H9 (cell line): ENCODE data around the gene KRTAP12-2. TPM values are rescaled to one million over a fixed set of nuclear protein-coding genes. Genes with fewer than 3 reads are reported as not detected.
A peak's percentile ranks its signal among the peaks of the same experiment; 100 is the strongest.

Source experiments
- DNase-seq: peaks from one replicate; pipeline ENCODE4 v3.0.0-alpha.2; 2017
- H2AFZ ChIP-seq: one replicate; pipeline ENCODE4 v1.6.1; 2013; ENCODE audit warnings: mild to moderate bottlenecking, low read length, control low read depth, moderate library complexity
- H2AK5ac ChIP-seq: 2 replicates; pipeline ENCODE4 v1.6.1; 2013; ENCODE audit warnings: low read length, control low read depth, mixed read lengths; ENCODE audit not compliant: insufficient read length
- H2BK120ac ChIP-seq: one replicate; pipeline ENCODE4 v1.6.1; 2013; ENCODE audit warnings: low read depth, mild to moderate bottlenecking, low read length, control low read depth, inconsistent platforms; ENCODE audit not compliant: poor library complexity, severe bottlenecking
- H2BK12ac ChIP-seq: 2 replicates; pipeline ENCODE4 v1.6.1; 2013; ENCODE audit warnings: low read length, control low read depth, mixed read lengths, low read depth; ENCODE audit not compliant: insufficient read length
- H2BK15ac ChIP-seq: 2 replicates; pipeline ENCODE4 v1.6.1; 2013; ENCODE audit warnings: low read depth, low read length, control low read depth
- H2BK20ac ChIP-seq: one replicate; pipeline ENCODE4 v1.6.1; 2013; ENCODE audit warnings: low read depth, mild to moderate bottlenecking, low read length, control low read depth, inconsistent platforms; ENCODE audit not compliant: poor library complexity, severe bottlenecking
- H2BK5ac ChIP-seq: 2 replicates; pipeline ENCODE4 v1.6.1; 2013; ENCODE audit warnings: low read length, control low read depth, mixed read lengths; ENCODE audit not compliant: insufficient read length
- H3K14ac ChIP-seq: 2 replicates; pipeline ENCODE4 v1.6.1; 2013; ENCODE audit warnings: low read length, control low read depth; ENCODE audit not compliant: insufficient read depth
- H3K18ac ChIP-seq: 2 replicates; pipeline ENCODE4 v1.6.1; 2013; ENCODE audit warnings: low read depth, mild to moderate bottlenecking, mixed read lengths, low read length, control low read depth; ENCODE audit not compliant: insufficient read length
- H3K23ac ChIP-seq: 2 replicates; pipeline ENCODE4 v1.6.1; 2013; ENCODE audit warnings: low read length, control low read depth, mixed read lengths, low read depth; ENCODE audit not compliant: insufficient read length
- H3K23me2 ChIP-seq: 2 replicates; pipeline ENCODE4 v1.6.1; 2013; ENCODE audit warnings: low read depth, mild to moderate bottlenecking, mixed read lengths, low read length, control low read depth; ENCODE audit not compliant: insufficient read length, poor library complexity, severe bottlenecking
- H3K27ac ChIP-seq: 2 replicates; pipeline ENCODE4 v1.5.1; 2013; ENCODE audit warnings: low read length, control low read depth, mixed read lengths, low read depth; ENCODE audit not compliant: insufficient read length
- H3K27me3 ChIP-seq: 2 replicates; pipeline ENCODE4 v1.6.1; 2013; ENCODE audit warnings: low read length, control low read depth, inconsistent platforms; ENCODE audit not compliant: insufficient read depth
- H3K4ac ChIP-seq: 2 replicates; pipeline ENCODE4 v1.6.1; 2013; ENCODE audit warnings: low read depth, mild to moderate bottlenecking, control low read depth, inconsistent platforms, low read length, moderate library complexity
- H3K4me1 ChIP-seq: 2 replicates; pipeline ENCODE4 v1.6.1; 2013; ENCODE audit warnings: low read length, control low read depth, inconsistent platforms; ENCODE audit not compliant: insufficient read depth
- H3K4me2 ChIP-seq: 2 replicates; pipeline ENCODE4 v1.6.1; 2013; ENCODE audit warnings: low read length, control low read depth, mixed read lengths; ENCODE audit not compliant: insufficient read length, insufficient read depth
- H3K56ac ChIP-seq: 2 replicates; pipeline ENCODE4 v1.6.1; 2013; ENCODE audit warnings: low read depth, mild to moderate bottlenecking, mixed read lengths, low read length, control low read depth; ENCODE audit not compliant: insufficient read length
- H3K79me1 ChIP-seq: 2 replicates; pipeline ENCODE4 v1.6.1; 2013; ENCODE audit warnings: low read depth, mild to moderate bottlenecking, moderate library complexity, low read length, control low read depth, inconsistent platforms; ENCODE audit not compliant: insufficient read depth, poor library complexity, severe bottlenecking
- H3K79me2 ChIP-seq: 2 replicates; pipeline ENCODE4 v1.6.1; 2013; ENCODE audit warnings: low read length, control low read depth, inconsistent platforms; ENCODE audit not compliant: insufficient read depth
- H3K9ac ChIP-seq: 2 replicates; pipeline ENCODE4 v1.6.1; 2013; ENCODE audit warnings: low read length, control low read depth, mixed read lengths; ENCODE audit not compliant: insufficient read length; ENCODE audit errors: extremely low read depth
- H3K9me3 ChIP-seq: one replicate; pipeline ENCODE4 v1.6.1; 2013; ENCODE audit warnings: low read depth, low read length, inconsistent platforms; ENCODE audit not compliant: control insufficient read depth
- H3T11ph ChIP-seq: one replicate; pipeline ENCODE4 v1.6.1; 2013; ENCODE audit warnings: mild to moderate bottlenecking, low read length, control low read depth, inconsistent platforms
- H4K20me1 ChIP-seq: one replicate; pipeline ENCODE4 v1.6.1; 2013; ENCODE audit not compliant: control insufficient read depth, insufficient read length, insufficient read depth
- H4K5ac ChIP-seq: 2 replicates; pipeline ENCODE4 v1.6.1; 2013; ENCODE audit warnings: low read depth, mild to moderate bottlenecking, mixed read lengths, low read length, control low read depth; ENCODE audit not compliant: insufficient read length
- H4K8ac ChIP-seq: replicated peaks from 2 replicates; pipeline ENCODE4 v1.6.1; 2013; ENCODE audit warnings: low read length, control low read depth, mixed read lengths, low read depth; ENCODE audit not compliant: insufficient read length
- H4K91ac ChIP-seq: 2 replicates; pipeline ENCODE4 v1.6.1; 2013; ENCODE audit warnings: low read depth, mild to moderate bottlenecking, moderate library complexity, mixed read lengths, low read length, control low read depth; ENCODE audit not compliant: insufficient read length
- H3K27ac Mint-ChIP-seq, 3 experiments: 2 replicates in 2 of 3; 3 replicates in 1 of 3; pipeline ENCODE4 v1.8.0; 2020 to 2021; ENCODE audit warnings: mixed read lengths in 3 of 3, mild to moderate bottlenecking in 1 of 3, moderate library complexity in 1 of 3
- H3K27me3 Mint-ChIP-seq: 2 replicates; pipeline ENCODE4 v1.8.0; 2021; ENCODE audit warnings: low read depth, mild to moderate bottlenecking, moderate library complexity, mixed read lengths
- H3K36me3 Mint-ChIP-seq, 3 experiments: 2 replicates in 2 of 3; 3 replicates in 1 of 3; pipeline ENCODE4 v1.8.0; 2020 to 2021; ENCODE audit warnings: low read depth in 3 of 3, mixed read lengths in 3 of 3; ENCODE audit not compliant: insufficient read depth in 1 of 3
- H3K4me1 Mint-ChIP-seq, 2 experiments: 2 replicates each; pipeline ENCODE4 v1.8.0; 2020; ENCODE audit warnings: mixed read lengths in 2 of 2
- H3K4me3 Mint-ChIP-seq, 2 experiments: 2 replicates in 1 of 2; 3 replicates in 1 of 2; pipeline ENCODE4 v1.8.0; 2020 to 2021; ENCODE audit warnings: mild to moderate bottlenecking in 2 of 2, mixed read lengths in 2 of 2, moderate library complexity in 1 of 2
- H3K9me3 Mint-ChIP-seq, 2 experiments: 2 replicates in 1 of 2; 3 replicates in 1 of 2; pipeline ENCODE4 v1.8.0; 2020; ENCODE audit warnings: mild to moderate bottlenecking in 2 of 2, mixed read lengths in 2 of 2, moderate library complexity in 1 of 2
- CTCF ChIP-seq: fragments of 200-600 bp; sonication (generic); conservative IDR thresholded peaks from 3 replicates; pipeline ENCODE4 v1.8.0; 2021; ENCODE audit warnings: antibody characterized with exemption, mild to moderate bottlenecking
- WGBS: extraction: QIAGEN DNeasy Blood & Tissue Kit; methylation state at CpG from one replicate; pipeline ENCODE4 v1.1.7; 2013; ENCODE audit warnings: missing lambda C conversion rate, low lambda C conversion rate, mixed read lengths; ENCODE audit not compliant: insufficient read length; ENCODE audit errors: extremely low coverage; 5-methylcytosine and 5-hydroxymethylcytosine counted together
- total RNA-seq: library from RNA; stranded (reverse); gene quantifications from 2 replicates; pipeline ENCODE4 v1.2.1, GENCODE V29; 2021

KRTAP12-2 gene
- total RNA-seq, 1 experiment from 2014 or later: not detected

- peak overlapping the region; percentile 39 for H3K4me2 ChIP-seq
- H3K27ac ChIP-seq: no peak overlapping the region
- no peak overlapping the region for H3K4ac ChIP-seq
- peaks cover 62 to 73% of the 10 kb centered on the region in 2 experiments for H3K4me1 Mint-ChIP-seq
- no peak overlapping the region for H3K23ac ChIP-seq
- no peak overlapping the region for H2BK20ac ChIP-seq
- H3K23me2 ChIP-seq: peaks cover 38% of the 10 kb centered on the region
- peaks cover 55% of the 10 kb centered on the region; the same call in 1 of the 2 replicates for H3K27me3 ChIP-seq
- H3K18ac ChIP-seq: no peak overlapping the region
- H3K36me3 Mint-ChIP-seq: no peaks in the 10 kb centered on the region; a peak in 2 of 7 replicates
- peaks cover 3% of the 10 kb centered on the region; the same call in 1 of the 2 replicates for H3K4me1 ChIP-seq
- no peak for TF ChIP-seq CTCF
- H2BK120ac ChIP-seq: no peak overlapping the region
- no peak overlapping the region for H2AFZ ChIP-seq
- no peaks in the 10 kb centered on the region for H4K20me1 ChIP-seq
- peak overlapping the region; percentile 59 to 80 for H3K4me3 Mint-ChIP-seq
- no peak overlapping the region; the same call in 1 of the 2 replicates for H2BK15ac ChIP-seq
- H4K5ac ChIP-seq: no peak overlapping the region
- peak; percentile 46 for DNase-seq
- H3K27me3 Mint-ChIP-seq: peaks cover 88% of the 10 kb centered on the region
- H2AK5ac ChIP-seq: no peak overlapping the region
- H3K9me3 ChIP-seq: no peaks in the 10 kb centered on the region
- no peak overlapping the region for H3T11ph ChIP-seq
- H2BK5ac ChIP-seq: no peak overlapping the region
- no peaks in the 10 kb centered on the region for H3K79me1 ChIP-seq
- WGBS: no CpG with 5 or more reads among the region's 45 CpGs
- H3K56ac ChIP-seq: no peak overlapping the region
- no peak overlapping the region for H3K9ac ChIP-seq
- peak overlapping the region in 1 of 3 experiments; percentile 22; a peak in 1 of 7 replicates for H3K27ac Mint-ChIP-seq
- H3K79me2 ChIP-seq: no peaks in the 10 kb centered on the region
- H2BK12ac ChIP-seq: no peak overlapping the region
- no peak overlapping the region; the same call in 1 of the 2 replicates for H3K14ac ChIP-seq
- H4K8ac ChIP-seq: no peak overlapping the region
- no peaks in the 10 kb centered on the region for H3K9me3 Mint-ChIP-seq
- no peak overlapping the region for H4K91ac ChIP-seq
These were observed 42.9 kb upstream of the KRTAP12-2 start for GRCh38 chr21:44709426-44710293.
